Thoracic aorta endothelial cell (primary cell): ENCODE results near the gene SLX4IP. TPM values are rescaled to one million over a fixed set of nuclear protein-coding genes. Genes with fewer than 3 reads are reported as not detected.

ENCODE experiments used
- small RNA-seq: library from RNA; depleted of rRNA; stranded (forward); fragments of <200 nt; gene quantifications from one replicate; pipeline ENCODE3, GENCODE V24; 2012
- total RNA-seq: library from RNA; depleted of rRNA; stranded (reverse); fragments of >200 nt; gene quantifications from 2 replicates; pipeline ENCODE4 v1.2.3, GENCODE V29; 2012

Gene SLX4IP
- 5.1 and 5.8 TPM in 2 replicates for total RNA-seq

DNA sequence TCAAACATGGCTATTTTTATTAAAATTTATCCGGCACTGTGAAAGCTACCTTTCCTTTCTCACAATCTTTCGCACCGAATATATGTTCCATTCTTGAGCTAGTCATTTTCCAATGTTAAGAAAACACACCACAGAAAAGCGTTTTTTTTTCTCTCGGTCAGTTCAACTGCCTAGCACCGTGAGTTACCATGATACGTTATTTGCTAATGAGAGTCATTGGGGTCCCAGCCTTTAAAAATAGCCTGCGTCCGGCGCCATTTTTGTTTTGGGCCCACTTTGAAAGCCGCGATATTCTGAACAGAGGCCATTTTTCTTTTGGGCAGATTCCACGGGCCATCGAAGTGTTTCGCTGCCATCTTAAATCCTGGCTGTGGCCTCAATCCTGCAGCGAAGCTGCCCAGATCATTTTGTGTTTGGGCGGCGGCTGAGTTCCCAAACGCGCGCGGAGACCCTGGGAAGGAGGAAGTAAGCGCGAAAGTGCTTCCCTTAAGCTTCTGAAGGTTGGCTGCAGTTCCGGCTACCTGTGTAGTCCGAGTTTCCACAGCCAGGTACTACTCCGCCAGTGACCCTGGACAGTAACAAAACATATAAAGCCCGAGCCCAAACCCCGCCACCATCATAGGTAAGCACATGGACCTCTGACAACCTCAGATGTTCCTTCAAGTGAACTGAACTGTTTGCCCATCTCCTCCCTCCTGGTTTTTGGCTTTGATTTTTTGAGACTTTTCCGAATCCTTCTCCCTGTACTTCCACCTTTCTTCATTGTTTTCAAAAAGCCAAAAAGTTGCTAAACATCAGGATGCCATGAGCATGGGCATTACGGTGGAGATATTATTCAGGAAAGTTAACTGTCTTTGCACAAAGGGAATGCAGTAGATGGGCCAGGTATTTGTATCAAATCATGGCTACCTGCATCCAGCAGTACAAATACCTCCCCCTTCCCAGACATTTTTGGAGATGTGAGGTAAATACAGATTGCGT is at the start of gene SLX4IP:
Gene SLX4IP (plus strand): TSS at position 474 of the 981 bp plus-strand sequence. CDS start 22,900 bp downstream, outside the sequence.

DNA sequence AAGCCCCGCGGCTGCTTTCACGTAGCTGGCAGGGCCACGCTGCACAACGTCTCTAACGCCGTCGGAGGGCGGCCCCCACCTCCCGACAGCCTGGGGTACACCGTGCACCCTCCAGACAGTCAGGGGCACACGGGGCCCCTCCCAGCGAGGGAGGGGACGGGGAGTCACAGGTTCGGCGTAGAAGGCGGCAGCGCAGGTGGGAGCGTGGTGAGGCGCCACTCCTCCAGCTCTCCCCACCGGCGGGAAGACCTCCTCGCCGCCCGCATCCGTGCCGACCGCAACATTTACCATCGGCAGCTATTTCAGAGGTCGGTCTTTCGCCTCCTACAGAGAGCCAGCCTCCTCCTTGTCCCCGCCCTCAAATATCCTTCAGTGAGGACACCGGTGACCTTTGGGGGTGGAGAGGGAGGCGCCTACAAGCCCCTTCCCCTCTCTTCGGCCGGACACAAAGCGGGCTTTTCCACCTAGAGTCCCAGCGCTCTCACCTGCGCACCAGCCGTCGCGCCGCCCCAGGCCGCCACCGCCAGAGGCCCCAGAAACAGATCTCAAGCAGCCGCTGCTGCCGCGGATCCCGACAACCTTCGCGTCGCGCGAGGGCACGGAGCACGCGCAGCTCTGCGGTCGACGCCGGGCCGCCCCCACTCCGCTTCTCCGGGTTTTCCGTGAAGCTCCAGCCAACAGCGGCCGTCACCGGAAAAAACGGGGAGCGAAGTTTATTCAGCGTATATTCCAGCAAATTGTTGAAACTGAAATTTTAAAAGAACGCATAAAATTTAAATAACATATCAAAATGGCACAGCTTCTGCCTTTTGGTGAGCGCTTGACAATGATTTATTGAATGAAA is 1.3 kb upstream of the SLX4IP start, which contains the start of gene MKKS:
Gene MKKS (minus strand): TSS at position 600 of the 844 bp plus-strand sequence. CDS start 20,708 bp downstream, outside the sequence.

DNA sequence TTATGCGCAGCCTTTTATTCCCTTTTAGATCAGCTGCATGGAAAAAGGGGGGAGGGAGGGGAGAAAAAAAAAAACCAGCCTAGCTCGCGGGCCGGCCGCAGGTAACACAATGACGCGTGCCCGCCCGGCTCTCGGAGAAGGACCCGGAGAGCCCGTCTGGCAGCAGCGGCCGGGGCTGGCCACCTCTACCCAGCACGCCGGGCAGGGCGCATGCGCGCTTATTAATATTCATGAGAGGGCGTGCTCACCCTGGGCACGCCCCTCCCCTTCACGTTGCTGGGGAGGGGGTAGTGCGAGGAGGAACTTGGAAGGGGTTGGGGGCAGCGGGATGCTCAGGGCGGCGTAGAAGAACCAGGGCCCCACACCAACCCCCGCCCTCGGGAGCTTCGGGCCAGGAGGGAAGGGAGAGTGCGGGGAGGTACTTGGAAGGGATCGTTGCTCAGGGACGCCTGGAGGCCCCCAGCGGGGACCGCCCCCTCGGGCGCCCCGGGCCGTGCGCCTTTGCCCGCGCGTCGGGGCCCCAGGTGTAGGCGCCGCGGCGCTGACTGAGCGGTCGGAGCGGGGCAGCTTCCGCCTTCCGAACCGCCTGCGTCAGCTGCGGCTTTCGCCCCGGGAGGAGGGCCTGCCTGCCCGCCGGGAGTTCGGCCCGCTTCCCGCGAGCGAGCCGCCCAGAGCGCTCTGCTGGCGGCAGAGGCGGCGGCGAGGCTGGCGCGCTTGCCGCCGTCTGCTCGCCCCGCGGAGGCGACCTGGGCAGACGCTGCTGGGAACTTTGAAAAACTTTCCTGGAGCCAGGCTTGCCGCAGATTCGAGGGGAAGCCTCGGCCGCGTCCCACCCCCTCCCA is 239.0 kb downstream of the SLX4IP start, which contains the start of gene JAG1:
Gene JAG1 (minus strand): TSS at position 158 of the 842 bp plus-strand sequence. CDS start 469 bp downstream, outside the sequence.

Small RNA genes lying within 50 kb of the gene (small RNA-seq; reads per million reads assigned to genes)
- not detected for gene MIR6870

Other genes starting within 250 kb of the SLX4IP start
- not detected in 2 replicates for gene SNAP25, start 216.5 kb upstream of the SLX4IP start, total RNA-seq
- 7.4 and 9.8 TPM in 2 replicates for gene MKKS, start 1.1 kb upstream of the SLX4IP start, total RNA-seq
- gene JAG1, start 238.7 kb downstream of the SLX4IP start, total RNA-seq, result 71.8 and 85.4 TPM in 2 replicates